Neuron (in vitro differentiated cells): Measurements from ENCODE around the gene RFX4.
A peak's percentile ranks its signal among the peaks of the same experiment; 100 is the strongest.

Experiments used
- H2AFZ ChIP-seq: one replicate; pipeline ENCODE4 v1.6.1; 2013; ENCODE audit warnings: low read depth, mild to moderate bottlenecking, inconsistent platforms, low read length, moderate library complexity
- H3K27me3 ChIP-seq: one replicate; pipeline ENCODE4 v1.6.1; 2013; ENCODE audit warnings: low read length; ENCODE audit not compliant: insufficient read depth
- H3K36me3 ChIP-seq: one replicate; pipeline ENCODE4 v1.6.1; 2013; ENCODE audit warnings: low read length; ENCODE audit not compliant: insufficient read depth
- H3K4me1 ChIP-seq: one replicate; pipeline ENCODE4 v1.6.1; 2013; ENCODE audit warnings: low read length; ENCODE audit not compliant: insufficient read depth
- H3K4me3 ChIP-seq: 2 replicates; pipeline ENCODE4 v1.5.1; 2013; ENCODE audit warnings: mild to moderate bottlenecking, low read length, moderate library complexity
- H3K9me3 ChIP-seq: one replicate; pipeline ENCODE4 v1.6.1; 2013; ENCODE audit warnings: low read length

The RFX4 gene

DNA sequence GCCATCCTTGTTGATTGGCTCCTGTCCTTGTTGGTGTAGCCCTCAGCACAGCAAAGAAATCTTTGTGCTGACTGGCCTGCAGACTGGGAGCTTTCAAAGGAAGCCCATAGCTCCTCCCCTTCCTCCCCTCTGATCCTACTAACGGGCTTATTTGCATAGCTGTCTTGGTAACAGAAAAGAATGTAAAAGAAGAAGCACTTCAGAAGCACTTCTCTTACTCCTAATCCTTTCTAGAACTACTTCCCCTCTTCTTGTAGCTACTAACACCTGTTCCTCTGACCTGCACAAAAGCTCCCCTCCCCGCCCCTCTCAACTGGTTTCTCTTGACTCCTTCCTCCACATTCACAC is 177.4 kb downstream of the RFX4 start:
- no peaks in the 10 kb centered on the region for H3K9me3 ChIP-seq
- H2AFZ ChIP-seq, result no peak overlapping the region
- no peak overlapping the region for H3K4me3 ChIP-seq

DNA sequence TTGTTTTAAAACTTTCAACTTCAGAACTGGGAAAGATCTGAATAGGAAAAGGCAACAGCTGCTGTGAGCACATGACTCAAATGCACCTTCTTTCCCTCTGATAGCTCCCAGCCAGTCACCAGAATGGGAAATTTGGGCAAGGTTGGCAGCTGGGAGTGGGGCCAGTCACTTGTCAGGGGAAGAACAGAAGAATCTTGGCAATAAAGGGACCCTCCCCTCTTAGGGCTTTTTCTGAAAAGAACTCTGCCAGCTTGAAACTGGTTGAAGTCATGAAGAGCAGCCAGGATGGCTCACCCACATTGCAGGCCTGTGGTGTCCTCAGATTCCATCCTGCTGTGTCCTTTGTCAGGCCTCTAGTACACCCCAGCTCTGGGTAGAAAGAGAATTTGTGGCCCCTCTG is 181.4 kb downstream of the RFX4 start:
- peaks cover 22% of the 10 kb centered on the region for H3K36me3 ChIP-seq
- H3K4me1 ChIP-seq, result peaks cover 65% of the 10 kb centered on the region
- no peak overlapping the region for H3K4me3 ChIP-seq
- H2AFZ ChIP-seq, result no peak overlapping the region
- no peaks in the 10 kb centered on the region for H3K9me3 ChIP-seq
- H3K27me3 ChIP-seq, result no peaks in the 10 kb centered on the region

More for the DNA sequence above, 177.4 kb downstream of the RFX4 start:
- Histone ChIP-seq H3K4me1 (peaks cover 42% of the 10 kb centered on the region), H3K36me3 (peaks cover 54% of the 10 kb centered on the region), H3K27me3 (no peaks in the 10 kb centered on the region)

DNA sequence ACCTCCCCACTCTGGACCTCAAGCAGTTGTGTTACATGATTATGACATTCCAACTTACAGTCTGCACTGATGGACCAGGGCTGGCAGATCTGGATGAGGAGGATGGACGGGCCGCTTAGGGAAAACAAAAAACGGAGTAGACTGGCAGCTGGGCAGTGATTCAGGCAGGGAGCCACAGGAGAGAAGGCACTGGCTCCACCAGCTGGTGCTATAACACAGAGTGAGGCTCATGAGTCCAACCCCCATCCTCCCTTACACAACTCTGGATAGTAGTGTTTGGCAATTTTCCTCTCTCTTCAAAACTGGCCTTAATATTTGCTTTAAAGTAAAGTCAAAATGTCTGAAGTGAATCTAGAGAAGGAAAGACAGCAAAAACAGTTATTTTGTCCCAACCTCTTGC is 181.9 kb downstream of the RFX4 start:
- H3K4me3 ChIP-seq, result no peak overlapping the region
- no peak overlapping the region for H2AFZ ChIP-seq
- H3K27me3 ChIP-seq, result no peaks in the 10 kb centered on the region
- H3K9me3 ChIP-seq, result no peaks in the 10 kb centered on the region
- peaks cover 22% of the 10 kb centered on the region for H3K36me3 ChIP-seq
- H3K4me1 ChIP-seq, result peaks cover 65% of the 10 kb centered on the region

DNA sequence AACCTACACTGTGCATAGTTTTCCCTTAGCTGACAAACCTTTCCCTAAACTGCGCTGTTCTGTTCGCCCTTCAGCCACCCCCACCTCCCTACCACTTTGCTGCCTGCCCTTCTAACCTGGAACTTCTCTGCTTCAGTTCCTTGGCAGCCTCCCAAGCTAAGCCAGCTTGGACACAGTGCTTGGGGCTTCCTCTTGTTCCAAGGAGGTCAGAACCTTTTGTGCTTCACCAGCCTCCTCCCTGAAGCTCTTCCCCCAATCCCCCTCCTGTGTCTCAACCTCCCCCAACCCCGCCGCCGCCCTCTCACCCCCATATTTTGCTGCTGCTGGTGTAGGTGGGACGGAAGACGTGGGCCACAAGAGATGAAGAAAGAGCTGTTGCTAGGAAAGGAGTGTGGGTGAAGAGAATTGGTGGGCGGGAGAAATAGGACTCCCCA is 183.6 kb downstream of the RFX4 start:
- Histone ChIP-seq H3K36me3 (peaks cover 13% of the 10 kb centered on the region), H3K9me3 (no peaks in the 10 kb centered on the region), H2AFZ (no peak overlapping the region), H3K4me3 (no peak overlapping the region), H3K27me3 (no peaks in the 10 kb centered on the region), H3K4me1 (peaks cover 60% of the 10 kb centered on the region)

DNA sequence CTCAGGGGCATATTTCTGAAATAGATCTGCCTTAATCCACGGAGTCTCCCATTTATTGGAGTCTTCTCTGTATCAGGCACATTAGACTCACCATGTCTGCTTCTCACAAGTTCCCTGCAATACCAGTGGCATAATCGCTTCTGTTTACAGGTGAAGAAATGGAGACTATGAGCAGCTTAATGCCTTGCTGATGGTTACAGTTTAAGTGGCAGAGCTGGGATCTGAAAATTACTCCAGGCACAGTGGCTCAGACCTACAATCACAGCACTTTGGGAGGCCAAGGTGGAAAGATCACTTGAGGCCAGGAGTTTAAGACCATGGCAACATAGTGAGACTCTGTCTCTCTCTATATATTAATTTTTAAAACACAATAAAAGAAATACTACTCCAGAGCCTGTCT is 184.4 kb downstream of the RFX4 start:
- Histone ChIP-seq H3K4me3 (no peak overlapping the region), H2AFZ (no peak overlapping the region), H3K36me3 (peaks cover 5% of the 10 kb centered on the region), H3K9me3 (no peaks in the 10 kb centered on the region), H3K27me3 (no peaks in the 10 kb centered on the region), H3K4me1 (peaks cover 62% of the 10 kb centered on the region)

DNA sequence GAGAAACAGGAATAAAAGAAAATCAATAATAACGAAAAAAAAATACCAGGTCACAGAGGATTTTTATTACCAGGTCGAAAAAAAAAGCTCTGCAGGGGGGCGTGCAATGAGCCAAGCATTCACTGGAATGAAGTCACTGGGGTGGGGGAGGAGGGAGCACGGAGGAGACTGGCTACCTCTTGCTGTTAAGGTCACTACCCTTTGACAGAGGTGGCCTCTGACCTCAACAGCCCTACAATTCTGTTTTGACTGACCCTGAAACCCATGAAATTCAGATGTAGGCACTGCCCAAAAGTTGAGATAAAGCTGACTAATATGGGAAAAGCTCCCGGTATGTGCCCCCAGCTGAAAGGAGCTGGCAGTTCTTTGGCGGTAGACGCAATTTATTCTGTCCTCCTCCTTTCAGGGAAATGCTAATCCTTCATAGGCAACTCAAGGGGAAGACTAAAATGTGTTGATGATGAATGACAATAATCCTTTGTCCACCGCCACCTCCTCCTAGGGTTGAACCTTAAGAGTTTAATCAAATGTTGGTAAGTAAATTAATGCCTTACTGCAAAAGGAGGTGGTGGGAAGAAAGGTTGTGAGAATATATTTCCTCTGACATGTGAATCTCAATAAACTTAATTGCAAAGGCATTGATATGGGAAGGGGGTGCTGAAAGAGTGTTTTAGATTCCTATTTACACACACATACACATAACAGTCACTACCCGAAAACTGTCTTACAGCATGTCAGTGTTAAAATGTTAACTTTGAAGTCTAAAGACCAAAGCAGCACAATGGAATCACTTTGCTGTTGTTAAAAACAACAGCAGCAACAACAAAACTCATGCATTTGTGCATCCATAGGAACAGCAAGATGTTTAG is 185.4 kb downstream of the RFX4 start:
- Histone ChIP-seq H2AFZ (no peak overlapping the region), H3K4me3 (peak overlapping the region; percentile 2), H3K36me3 (peaks cover under 1% of the 10 kb centered on the region), H3K4me1 (peaks cover 62% of the 10 kb centered on the region), H3K9me3 (no peaks in the 10 kb centered on the region), H3K27me3 (no peaks in the 10 kb centered on the region)

DNA sequence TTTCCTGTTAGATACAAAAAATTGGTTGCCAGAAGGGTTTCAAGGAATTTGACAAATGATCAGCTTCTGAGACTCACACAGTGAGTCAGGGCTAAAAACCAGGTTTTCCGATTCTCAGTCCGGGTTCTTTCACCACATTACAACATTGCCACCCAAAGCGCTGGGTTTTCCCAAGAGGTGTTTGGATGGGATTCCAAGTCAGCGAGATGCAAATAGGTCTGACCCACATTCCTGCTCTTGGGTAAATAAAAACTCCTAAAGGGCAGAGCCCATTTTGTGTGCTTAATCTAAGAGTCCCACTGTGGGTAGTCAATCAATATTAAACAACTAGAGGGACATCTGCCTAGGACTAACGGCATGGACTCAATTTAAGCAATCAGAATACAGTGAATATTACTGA is 186.3 kb downstream of the RFX4 start:
- Histone ChIP-seq H3K4me1 (peaks cover 63% of the 10 kb centered on the region), H3K4me3 (peak overlapping the region; percentile 2), H3K36me3 (no peaks in the 10 kb centered on the region), H3K9me3 (no peaks in the 10 kb centered on the region), H2AFZ (no peak overlapping the region), H3K27me3 (no peaks in the 10 kb centered on the region)

DNA sequence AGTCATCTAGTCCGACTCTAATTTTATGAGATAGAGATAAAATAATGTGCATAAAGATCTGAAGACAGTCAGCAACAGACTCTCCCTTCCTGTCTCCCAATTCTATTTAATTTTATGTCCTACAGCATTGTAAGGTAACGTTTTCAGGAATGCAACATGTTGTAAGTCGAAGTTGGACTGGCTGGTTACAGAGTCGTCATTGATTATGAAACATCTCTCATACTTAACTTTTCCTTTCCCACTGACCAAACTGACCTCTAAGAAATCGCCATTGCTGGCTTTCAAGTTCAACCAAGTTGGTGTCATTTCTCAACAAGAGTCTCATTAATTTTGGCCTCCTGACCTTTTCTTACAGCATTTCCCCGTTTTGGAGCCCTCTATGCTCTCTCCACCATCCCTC is 186.7 kb downstream of the RFX4 start:
- peak overlapping the region; percentile 2 for H3K4me3 ChIP-seq
- H3K36me3 ChIP-seq, result no peaks in the 10 kb centered on the region
- H3K9me3 ChIP-seq, result no peaks in the 10 kb centered on the region
- H3K4me1 ChIP-seq, result peaks cover 59% of the 10 kb centered on the region
- H2AFZ ChIP-seq, result no peak overlapping the region
- H3K27me3 ChIP-seq, result no peaks in the 10 kb centered on the region

DNA sequence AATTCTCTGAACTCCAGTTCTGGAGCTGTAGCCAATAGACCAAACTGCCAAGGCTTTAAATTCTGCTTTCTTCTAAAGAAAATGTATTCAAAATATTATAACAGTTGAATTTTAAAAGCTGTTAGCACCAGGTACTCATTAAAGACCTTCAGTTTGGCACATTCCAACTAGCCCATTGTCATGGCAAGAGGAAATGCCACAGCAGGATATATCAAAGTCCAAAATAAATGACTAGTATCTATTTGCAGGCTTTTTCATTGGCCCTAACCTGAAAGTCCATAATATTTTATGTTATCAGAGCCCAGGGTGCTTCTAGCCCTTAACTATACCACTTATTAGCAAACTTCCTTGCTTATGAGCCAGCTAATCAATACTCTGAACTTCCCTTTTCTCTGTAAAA is 188.6 kb downstream of the RFX4 start:
- Histone ChIP-seq H3K36me3 (no peaks in the 10 kb centered on the region), H3K4me1 (peaks cover 53% of the 10 kb centered on the region), H3K4me3 (no peak overlapping the region), H3K27me3 (no peaks in the 10 kb centered on the region), H2AFZ (no peak overlapping the region), H3K9me3 (no peaks in the 10 kb centered on the region)

DNA sequence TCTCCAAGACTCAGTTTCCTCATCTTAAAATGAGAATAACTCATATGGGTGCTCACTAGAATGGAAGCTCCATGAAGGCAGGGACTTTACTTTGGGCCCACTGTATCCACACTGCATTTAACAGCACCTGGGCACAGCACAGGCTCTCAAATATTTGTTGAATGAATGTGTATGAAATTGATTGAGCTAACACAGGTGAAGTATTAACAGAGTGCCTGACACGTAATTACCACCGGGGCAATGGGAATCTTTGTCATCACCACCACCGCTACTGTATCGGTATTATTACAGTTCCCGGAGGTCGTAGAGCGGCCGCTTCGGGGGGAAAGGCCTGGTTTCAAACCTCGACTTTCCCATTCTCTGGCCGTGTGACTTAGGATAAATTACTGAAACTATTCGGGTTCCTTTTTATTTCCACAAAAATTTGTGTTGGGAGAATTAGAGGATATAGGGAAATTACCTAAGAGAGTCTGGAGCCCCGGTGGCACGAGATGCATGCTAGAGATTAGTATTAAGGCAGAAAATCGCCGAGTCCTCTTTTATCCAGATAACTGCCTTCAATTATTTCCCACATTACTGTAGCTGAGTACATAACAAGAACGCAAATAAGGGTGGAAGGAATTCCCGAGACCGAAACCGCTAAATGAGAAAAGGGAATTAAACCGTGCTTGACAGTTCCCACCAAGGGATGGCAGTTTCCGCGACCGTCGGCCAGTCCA is 190.6 kb downstream of the RFX4 start:
- Histone ChIP-seq H3K4me1 (peaks cover 33% of the 10 kb centered on the region), H2AFZ (peak overlapping the region; percentile 72), H3K36me3 (peaks cover 10% of the 10 kb centered on the region), H3K9me3 (peaks cover 2% of the 10 kb centered on the region), H3K4me3 (peak overlapping the region; percentile 72), H3K27me3 (no peaks in the 10 kb centered on the region)

DNA sequence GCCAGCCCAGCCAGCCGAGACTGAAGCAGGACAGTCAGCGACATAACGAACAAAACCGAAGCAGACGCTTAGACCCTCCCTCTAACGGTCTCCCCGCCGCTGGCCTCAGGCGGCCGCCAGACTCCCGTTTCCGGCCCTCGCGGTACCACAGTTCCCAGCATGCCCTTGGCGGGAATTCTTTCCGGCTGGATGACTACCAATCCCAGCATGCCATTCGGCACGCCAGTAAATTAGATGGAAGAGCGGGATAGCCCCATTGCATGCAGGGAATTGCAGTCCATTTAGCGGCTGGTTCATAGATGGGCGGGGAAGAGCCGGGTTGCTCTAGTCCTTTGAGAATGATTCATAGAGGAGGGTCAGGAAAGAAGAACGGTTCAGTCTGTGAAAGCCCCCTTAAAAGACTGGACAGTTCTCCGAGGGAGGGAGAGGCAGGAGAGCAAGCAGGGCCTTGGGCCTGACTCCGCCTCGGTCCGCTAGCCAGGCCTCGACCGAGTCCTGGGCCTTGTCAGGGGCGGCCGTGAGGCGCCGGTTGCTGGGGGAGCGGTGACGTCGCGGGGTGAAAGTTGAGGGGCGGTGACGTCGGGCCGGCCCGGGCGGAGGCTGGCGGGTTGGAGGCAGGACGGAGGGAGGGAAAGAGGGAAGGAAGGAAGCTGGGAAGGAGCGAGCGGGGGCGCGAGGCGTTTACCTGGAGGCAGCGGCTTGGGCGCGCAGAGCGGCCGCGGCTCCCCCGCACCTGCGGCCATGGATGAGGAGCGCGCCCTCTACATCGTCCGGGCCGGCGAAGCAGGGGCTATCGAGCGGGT is 191.4 kb downstream of the RFX4 start, which contains the start of gene RIC8B:
Gene RIC8B (plus strand): TSS at position 678 of the 803 bp plus-strand sequence. CDS start 64 bp downstream, at position 742.
- Histone ChIP-seq H3K4me3 (peak within 1 kb of the TSS; percentile 72), H3K4me1 (peaks cover 25% of the 10 kb centered on the region), H3K27me3 (no peaks in the 10 kb centered on the region), H3K36me3 (peaks cover 10% of the 10 kb centered on the region), H2AFZ (peak within 1 kb of the TSS; percentile 78), H3K9me3 (peaks cover 7% of the 10 kb centered on the region)

DNA sequence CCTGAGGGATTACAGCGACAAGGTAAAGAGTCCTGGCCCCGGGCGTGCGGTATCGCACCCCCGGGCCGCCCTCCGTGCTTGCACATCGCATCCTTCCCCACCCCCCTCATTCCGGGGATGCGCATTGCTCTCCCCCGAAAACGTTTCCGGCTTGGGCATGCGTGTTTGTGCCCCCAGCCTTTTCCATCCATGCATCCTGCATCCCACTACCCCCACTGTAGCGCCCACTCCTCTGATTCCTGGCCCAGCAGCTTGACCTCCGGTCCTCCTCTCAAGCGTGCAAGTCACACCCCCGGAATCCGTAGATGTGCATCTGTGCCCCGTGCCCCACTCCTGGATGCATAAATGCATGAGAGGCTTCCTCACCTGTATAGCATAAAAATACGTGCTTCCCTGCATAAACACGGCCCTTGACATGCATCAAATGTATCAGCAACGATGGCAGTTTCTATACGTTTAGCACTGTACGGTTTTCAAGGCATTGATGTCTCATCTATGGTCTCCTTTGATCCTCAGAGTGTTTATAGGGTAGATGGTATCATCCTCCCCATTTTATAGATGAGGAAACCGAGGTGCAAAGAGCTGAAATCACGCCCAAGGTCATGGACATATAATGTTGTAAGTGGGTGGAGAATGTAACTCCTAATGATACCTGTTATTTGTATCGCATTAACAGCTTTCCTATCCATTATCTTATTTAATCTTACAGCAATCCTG is 192.2 kb downstream of the RFX4 start:
- H3K27me3 ChIP-seq, result no peaks in the 10 kb centered on the region
- H3K4me3 ChIP-seq, result peak overlapping the region; percentile 72
- peaks cover 10% of the 10 kb centered on the region for H3K36me3 ChIP-seq
- peak overlapping the region; percentile 78 for H2AFZ ChIP-seq
- H3K9me3 ChIP-seq, result peaks cover 7% of the 10 kb centered on the region
- H3K4me1 ChIP-seq, result peaks cover 18% of the 10 kb centered on the region
